ENCODE data around the gene PROSER3.
"Not testable (repeated sequence)": the region's sequence is repeated elsewhere in the genome, so short reads cannot be mapped to it uniquely, and the experiment has no call there.

The PROSER3 gene

DNA sequence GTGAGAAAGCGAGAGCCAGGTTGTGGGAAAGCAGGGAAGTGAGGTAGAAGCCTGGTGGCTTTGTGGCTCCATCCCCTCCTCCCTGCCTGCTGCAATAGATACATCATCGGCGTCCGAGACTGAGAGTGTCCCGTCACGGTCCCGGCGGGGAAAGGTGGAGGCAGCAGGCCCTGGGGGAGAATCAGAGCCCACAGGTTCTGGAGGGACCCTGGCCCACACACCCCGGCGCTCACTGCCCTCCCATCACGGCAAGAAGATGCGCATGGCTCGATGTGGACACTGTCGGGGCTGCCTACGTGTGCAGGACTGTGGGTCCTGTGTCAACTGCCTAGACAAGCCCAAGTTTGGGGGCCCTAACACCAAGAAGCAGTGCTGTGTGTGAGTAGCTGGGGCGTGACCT lies 35.1 kb upstream of the PROSER3 start:
- DNase-seq (ENCODE audit: low read depth): no peak

DNA sequence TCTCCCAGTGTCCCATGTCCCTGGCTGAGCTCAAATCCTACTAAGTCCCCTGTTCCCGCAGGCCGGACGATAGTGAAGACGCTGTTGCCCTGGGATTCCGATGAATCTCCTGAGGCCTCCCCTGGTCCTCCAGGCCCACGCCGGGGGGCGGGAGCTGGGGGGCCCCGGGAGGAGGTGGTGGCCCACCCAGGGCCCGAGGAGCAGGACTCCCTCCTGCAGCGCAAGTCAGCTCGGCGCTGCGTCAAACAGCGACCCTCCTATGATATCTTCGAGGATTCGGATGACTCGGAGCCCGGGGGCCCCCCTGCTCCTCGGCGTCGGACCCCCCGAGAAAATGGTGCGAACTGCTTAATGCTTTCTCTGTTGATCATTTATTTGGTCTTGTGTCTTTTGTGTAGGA lies 34.3 kb upstream of the PROSER3 start:
- DNase-seq (ENCODE audit: low read depth): no peak

DNA sequence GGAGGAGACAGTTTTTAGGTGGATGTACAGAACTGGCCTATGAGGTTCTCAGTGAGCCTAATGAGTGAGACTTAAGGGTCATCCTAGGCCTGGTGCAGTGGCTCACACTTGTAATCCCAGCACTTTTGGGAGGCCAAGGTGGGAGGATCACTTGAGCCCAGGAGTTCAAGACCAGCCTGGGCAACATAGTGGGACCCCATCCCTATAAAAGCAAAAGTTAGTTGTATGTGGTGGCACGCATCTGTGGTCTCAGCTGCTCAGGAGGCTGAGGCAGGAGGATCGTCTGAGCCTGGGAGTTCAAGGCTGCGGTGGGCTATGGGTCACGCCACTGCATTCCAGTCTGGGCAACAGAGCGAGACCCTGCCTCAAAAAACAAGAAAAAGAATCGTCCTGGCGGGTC lies 33.8 kb upstream of the PROSER3 start:
- DNase-seq (ENCODE audit: low read depth): not testable (repeated sequence)

DNA sequence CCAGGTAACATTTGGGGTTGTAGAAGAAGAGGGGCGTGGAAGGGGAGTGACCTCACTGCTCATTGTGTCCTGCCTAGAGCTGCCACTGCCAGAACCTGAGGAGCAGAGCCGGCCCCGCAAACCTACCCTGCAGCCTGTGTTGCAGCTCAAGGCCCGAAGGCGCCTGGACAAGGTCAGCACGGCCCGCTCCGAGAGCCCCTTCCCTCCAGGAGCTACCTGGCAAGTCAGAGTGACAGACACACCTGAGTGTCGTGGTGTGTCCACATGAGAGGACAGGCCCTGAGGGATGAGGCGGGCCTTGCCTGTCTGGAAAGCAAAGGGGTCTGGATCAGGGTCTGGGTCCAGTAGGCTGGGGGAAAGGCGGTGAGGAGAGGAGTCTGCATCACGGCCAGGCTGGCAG lies 33.4 kb upstream of the PROSER3 start:
- DNase-seq (ENCODE audit: low read depth): no peak

DNA sequence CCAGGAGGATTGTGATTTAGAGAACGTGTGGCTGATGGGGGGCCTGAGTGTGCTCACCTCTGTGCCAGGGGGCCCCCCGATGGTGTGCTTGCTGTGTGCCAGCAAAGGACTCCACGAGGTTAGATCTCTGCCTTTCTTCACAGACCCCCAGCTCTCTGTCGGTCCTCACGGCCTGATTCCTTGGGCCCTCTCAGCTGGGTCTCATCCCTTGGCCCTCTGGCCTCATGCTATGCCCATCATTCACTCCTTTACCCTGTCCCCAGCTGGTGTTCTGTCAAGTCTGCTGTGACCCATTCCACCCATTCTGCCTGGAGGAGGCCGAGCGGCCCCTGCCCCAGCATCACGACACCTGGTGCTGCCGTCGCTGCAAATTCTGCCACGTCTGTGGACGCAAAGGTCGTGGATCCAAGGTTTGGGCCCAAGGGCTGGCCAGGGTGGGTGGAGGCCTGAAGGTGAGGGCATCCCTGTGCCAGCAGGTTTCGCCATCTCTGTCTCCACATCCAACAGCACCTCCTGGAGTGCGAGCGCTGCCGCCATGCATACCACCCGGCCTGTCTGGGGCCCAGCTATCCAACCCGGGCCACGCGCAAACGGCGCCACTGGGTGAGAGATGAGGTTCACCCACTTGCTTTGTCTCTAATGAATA lies 32.6 kb upstream of the PROSER3 start:
- DNase-seq (ENCODE audit: low read depth): no peak

DNA sequence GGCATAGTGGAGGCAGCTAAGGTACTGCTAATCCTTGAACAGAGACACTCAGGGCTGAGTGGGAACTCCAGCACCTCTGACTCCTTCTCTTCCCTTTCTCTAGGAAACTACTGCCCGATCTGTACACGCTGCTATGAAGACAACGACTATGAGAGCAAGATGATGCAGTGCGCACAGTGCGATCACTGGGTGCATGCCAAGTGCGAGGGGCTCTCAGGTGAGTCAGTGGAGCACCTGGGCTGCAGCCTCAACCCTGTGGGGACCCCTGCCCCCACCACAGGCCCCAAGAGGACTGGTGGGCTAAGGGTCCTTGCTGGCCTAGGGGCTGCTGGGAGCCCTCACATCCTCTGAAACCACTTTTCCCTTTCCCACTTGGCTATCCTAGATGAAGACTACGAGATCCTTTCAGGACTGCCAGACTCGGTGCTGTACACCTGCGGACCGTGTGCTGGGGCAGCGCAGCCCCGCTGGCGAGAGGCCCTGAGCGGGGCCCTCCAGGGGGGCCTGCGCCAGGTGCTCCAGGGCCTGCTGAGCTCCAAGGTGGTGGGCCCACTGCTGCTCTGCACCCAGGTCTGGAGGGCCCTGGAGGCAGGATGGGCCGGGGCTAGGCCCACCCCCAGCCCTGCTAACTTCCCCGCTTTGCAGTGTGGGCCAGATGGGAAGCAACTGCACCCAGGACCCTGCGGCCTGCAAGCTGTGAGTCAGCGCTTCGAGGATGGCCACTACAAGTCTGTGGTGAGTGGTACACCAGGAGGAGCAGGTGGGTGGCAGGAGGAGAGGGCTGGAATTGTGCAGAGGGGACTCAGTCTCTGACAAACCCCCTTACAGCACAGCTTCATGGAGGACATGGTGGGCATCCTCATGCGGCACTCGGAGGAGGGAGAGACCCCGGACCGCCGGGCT lies 30.7 kb upstream of the PROSER3 start:
- no peak for DNase-seq (ENCODE audit: low read depth)

DNA sequence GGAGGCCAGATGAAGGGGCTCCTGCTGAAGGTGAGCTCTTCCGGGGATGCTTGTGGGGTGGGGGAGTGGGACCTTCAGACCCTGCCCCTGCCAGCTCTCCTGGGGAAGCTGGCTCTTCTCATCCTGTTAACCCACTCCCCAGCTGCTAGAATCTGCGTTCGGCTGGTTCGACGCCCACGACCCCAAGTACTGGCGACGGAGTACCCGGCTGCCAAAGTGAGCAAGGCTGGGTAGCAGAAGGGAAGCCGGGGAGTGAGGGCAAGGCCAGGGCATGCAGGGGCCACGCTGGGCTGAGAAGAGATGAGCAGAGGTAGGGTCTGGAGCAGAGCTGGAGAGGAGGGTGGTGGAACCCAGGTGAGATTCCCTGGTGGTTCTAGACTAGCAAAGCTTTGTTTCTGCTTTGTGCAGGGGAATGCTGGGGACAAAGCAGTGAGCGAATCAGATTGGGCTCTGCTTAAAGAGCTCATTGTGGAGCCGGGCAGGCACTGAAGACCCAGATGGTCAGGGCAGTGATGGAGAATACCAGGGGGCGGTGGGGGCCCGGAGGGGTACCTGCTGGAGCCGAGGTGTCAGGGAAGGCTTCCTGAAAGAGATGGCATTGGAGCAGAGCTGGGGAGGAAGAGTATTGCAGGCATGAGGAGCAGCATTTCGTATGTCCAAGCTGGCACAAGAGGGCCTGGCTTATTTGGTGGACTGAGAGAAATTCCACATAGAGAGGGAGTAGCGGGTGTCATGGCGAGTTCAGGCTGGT lies 29.8 kb upstream of the PROSER3 start:
- DNase-seq (ENCODE audit: low read depth): no peak

DNA sequence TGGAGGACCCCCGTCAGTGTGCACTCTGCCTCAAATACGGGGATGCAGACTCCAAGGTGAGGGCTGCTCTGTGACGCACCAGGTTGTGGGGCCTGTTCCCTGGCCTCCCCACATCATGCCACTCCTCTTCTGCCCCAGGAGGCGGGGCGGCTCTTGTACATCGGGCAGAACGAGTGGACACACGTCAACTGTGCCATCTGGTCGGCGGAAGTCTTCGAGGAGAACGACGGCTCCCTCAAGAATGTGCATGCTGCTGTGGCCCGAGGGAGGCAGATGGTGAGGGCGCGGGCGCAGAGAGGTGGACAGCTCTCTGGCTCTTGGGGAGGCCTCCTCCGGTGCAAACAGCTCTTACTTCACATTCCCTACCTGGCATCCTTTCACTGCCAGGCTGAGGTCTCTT lies 29.0 kb upstream of the PROSER3 start:
- DNase-seq (ENCODE audit: low read depth): no peak

DNA sequence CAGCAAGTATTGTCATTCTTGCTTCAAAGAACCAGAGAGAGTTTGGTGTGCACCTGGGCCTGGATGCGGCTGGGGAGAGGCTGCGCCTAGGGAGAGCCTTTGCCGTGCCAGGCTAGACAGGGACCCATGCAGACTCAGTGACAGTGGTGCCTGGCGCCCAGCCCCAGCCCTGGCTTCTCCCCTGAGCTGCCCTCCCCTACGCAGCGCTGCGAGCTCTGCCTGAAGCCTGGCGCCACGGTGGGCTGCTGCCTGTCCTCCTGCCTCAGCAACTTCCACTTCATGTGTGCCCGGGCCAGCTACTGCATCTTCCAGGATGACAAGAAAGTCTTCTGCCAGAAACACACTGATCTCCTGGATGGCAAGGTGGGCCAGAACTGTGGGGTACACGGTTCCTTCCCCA lies 28.2 kb upstream of the PROSER3 start:
- DNase-seq (ENCODE audit: low read depth): no peak

DNA sequence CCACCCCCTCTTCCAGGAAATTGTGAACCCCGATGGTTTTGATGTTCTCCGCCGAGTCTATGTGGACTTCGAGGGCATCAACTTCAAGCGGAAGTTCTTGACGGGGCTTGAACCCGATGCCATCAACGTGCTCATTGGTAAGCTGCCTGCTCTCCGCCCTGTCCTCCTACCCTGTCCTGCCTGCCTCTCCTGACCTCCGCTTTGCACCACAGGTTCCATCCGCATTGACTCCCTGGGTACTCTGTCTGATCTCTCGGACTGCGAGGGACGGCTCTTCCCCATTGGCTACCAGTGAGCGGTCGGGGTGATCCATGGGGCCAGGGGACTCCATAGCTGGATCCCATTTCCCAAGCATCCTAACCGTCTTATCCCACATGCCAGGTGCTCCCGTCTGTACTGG lies 27.6 kb upstream of the PROSER3 start:
- no peak for DNase-seq (ENCODE audit: low read depth)

DNA sequence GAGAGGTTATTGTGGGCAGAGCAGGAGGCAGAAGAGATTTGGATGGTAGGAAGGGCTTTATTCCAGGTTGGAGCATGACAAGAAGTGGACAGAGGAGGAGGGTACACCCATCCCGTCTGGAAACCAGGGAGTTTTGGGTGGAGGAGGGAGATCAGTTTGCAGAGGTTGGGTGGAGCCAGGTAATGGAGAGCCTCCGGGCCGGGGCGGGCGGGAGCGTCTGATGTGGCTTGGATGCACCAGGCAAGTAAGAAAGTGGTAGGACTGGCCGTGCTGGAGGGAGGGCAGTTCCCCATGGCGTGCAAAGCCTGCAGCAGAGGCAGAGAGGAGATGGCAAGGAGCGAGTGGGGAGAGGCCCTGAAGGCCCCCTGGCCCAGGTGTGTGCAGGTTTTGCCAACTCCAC lies 26.6 kb upstream of the PROSER3 start:
- DNase-seq (ENCODE audit: low read depth): no peak

DNA sequence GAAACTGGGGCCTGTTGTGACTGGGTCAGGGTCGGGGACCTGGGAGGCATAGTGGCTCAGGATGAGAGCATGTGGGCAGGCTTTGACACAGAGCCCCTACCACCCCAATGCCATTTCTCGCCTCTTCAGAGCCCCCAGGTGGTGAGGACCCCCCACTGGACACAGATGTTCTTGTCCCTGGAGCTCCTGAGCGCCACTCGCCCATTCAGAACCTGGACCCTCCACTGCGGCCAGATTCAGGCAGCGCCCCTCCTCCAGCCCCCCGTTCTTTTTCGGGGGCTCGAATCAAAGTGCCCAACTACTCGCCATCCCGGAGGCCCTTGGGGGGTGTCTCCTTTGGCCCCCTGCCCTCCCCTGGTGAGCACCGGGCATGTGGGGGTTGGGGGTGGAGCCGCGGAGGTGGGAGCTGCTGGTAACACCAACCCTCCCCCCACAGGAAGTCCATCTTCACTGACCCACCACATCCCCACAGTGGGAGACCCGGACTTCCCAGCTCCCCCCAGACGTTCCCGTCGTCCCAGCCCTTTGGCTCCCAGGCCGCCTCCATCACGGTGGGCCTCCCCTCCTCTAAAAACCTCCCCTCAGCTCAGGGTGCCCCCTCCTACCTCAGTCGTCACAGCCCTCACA lies 26.1 kb upstream of the PROSER3 start:
- DNase-seq (ENCODE audit: low read depth): no peak

DNA sequence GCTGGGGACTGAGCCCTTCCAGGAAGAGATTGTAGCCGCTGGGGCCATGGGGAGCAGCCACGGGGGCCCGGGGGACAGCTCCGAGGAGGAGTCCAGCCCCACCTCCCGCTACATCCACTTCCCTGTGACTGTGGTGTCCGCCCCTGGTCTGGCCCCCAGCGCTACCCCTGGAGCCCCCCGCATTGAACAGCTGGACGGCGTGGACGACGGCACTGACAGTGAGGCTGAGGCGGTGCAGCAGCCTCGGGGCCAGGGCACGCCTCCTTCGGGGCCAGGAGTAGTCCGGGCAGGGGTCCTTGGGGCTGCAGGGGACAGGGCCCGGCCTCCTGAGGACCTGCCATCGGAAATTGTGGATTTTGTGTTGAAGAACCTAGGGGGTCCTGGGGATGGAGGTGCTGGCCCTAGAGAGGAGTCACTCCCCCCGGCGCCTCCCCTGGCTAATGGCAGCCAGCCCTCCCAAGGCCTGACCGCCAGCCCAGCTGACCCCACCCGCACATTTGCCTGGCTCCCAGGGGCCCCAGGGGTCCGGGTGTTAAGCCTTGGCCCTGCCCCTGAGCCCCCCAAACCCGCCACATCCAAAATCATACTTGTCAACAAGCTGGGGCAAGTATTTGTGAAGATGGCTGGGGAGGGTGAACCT lies 25.3 kb upstream of the PROSER3 start:
- DNase-seq (ENCODE audit: low read depth): no peak

DNA sequence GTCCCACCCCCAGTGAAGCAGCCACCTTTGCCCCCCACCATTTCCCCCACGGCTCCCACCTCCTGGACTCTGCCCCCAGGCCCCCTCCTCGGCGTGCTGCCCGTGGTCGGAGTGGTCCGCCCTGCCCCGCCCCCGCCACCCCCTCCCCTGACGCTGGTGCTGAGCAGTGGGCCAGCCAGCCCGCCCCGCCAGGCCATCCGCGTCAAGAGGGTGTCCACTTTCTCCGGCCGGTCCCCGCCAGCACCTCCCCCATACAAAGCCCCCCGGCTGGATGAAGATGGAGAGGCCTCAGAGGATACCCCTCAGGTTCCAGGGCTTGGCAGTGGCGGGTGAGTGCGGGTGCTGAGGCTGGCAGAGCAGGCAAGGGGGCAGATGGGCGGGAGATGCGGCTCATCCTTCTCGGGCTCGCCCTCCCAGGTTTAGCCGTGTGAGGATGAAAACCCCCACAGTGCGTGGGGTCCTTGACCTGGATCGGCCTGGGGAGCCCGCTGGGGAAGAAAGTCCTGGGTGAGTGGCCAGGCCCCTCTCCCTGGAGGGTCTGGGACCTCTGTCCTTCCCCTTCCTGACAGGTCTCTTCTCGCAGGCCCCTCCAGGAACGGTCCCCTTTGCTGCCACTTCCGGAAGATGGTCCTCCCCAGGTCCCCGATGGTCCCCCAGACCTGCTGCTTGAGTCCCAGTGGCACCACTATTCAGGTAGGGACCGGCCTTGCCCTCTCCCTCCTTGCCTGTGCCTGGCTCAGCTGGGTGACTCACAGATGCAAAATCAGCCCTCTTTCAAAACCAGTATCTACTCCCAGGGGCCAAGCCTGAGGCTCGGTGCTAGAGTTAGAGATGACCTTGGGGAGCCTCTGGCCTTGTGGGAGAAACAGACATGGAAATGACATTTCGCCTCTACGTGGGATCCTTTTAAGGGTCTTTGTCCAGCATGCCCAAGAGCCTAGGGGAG lies 24.5 kb upstream of the PROSER3 start:
- no peak for DNase-seq (ENCODE audit: low read depth)

DNA sequence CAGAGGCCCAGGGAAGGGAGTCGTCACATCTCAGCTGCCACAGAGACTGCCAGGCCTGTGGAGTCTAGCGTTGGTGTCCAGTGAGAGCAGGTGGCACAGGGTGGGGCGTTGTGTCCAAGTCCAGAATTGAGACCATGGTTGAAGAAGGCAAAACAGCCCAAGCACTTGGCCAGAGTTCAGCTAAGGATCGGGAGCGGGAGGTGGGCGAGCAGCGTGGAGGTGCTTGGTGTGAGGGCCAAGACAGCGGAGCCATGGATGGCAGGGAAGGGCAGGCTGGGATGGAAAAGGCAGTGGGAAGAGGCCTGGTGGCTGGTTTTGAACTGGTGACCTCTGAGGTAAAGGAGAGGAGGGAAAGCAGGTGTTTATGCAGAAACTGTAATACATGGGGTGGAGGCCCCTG lies 23.7 kb upstream of the PROSER3 start:
- no peak for DNase-seq (ENCODE audit: low read depth)

DNA sequence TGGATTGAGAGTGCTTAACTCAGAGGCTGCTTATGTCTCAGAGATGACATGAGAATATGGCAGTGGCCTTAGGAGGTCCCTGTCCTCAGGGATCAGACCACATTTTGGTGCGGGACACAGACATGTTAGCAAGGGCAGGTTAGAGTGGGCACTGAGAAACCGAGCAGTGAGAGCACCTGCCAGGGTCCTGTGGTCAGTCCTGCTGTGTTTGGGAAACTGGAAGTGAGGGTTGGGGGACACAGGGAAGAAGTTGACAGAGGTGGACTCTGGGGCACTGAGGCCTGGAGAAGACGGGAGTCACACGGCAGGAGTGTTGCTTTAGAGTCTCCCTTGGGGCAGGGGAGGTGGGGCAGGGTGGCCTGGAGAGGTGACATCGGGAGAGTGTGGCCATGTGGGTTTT lies 23.1 kb upstream of the PROSER3 start:
- DNase-seq (ENCODE audit: low read depth): no peak

DNA sequence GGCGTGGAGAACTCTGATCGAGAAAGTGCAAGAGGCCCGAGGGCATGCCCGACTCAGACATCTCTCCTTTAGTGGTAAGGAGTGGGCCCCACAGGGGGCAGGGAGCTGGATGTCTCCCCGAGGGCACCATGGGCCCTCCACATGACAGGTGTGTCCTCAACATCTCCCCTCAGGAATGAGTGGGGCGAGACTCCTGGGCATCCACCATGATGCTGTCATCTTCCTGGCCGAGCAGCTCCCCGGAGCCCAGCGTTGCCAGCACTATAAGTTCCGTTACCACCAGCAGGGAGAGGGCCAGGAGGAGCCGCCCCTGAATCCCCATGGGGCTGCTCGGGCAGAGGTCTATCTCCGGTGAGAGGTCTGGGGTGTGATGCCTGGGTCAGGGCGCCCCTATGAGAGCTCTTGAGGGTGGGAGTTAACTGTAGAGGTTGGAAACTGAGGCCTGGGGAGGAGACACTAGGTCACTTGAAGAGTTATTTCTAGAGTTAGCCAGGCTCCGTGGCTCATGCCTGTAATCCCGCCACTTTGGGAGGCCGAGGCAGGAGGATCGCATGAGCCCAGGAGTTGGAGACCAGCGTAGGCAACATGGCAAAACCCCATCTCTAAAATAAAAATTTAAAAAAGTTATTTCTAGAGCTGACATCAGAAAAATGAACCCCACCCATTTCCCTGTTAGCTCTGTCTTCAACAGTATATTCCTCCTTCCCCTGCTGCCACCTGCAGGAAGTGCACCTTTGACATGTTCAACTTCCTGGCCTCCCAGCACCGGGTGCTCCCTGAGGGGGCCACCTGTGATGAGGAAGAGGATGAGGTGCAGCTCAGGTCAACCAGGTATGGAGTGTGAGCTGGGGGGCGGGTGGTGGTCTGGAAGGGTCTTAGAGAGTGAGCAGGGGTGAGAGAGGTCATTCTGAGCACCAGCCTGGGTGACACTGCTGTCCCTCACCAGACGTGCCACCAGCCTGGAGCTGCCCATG lies 20.8 kb upstream of the PROSER3 start:
- no peak for DNase-seq (ENCODE audit: low read depth)

DNA sequence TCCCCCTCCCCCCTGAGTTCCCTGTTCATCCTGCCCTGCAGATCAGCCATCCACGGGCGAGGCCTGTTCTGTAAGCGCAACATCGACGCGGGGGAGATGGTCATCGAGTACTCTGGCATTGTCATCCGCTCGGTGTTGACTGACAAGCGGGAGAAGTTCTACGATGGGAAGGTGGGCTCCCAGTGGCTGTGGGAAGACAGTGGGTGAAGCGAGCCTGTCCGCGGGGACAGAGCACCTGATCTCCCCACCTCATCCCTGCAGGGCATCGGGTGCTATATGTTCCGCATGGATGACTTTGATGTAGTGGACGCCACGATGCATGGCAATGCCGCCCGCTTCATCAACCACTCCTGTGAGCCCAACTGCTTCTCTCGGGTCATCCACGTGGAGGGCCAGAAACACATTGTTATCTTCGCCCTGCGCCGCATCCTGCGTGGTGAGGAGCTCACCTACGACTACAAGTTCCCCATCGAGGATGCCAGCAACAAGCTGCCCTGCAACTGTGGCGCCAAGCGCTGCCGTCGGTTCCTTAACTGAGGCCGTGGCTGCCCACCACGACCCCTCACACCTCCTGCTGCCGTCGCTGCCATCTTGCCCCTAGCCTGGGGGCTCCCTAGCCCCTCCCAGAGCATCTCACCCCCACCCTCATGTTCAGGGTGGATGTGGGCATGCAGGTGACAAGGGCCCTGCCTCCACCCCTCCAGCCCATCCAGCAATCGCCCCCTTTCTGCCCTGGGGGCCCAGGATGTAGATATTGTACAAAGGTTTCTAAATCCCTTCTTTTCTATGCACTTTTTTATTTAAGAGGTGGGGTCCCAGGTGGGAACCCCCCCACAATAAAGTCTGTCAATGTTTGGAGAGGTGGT lies 19.7 kb upstream of the PROSER3 start:
- DNase-seq (ENCODE audit: low read depth): no peak

DNA sequence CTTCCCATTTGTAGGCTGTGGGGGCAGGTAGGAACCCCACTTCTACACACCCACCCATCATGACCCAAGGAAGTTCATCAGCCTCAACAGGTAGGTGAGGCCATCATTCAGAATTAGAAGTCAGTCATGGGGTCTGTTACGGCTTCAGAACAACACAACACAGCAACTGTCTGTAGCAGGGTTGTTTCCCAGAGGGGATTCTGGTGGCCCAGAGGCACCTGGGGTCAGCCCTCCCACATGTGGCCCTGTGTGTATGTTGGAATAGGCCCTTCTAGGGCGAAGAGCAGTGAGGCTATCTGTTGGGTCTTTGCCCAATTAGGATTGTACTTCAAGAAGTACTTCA lies 19.1 kb upstream of the PROSER3 start:
- DNase-seq (ENCODE audit: low read depth): no peak
